GM12891 (cell line): ENCODE measurements around the gene MEIOSIN.
"Not testable (repeated sequence)": the region's sequence is repeated elsewhere in the genome, so short reads cannot be mapped to it uniquely, and the experiment has no call there.

ENCODE experiments used
- DNase-seq: peaks from one replicate; pipeline ENCODE4 v3.0.0; 2011; ENCODE audit warnings: low spot score; ENCODE audit not compliant: insufficient read length
- FAIRE-seq: peaks from 2 replicates; lab custom pipeline; 2011; peaks lifted over from hg19 to GRCh38; lab: Jason Lieb, UNC
- PAX5 ChIP-seq: IDR thresholded peaks from 2 replicates; pipeline ENCODE4 v1.6.1; 2011; ENCODE audit warnings: low read length, moderate library complexity, mild to moderate bottlenecking; ENCODE audit not compliant: insufficient read depth, severe bottlenecking
- POLR2A ChIP-seq: IDR thresholded peaks from 2 replicates; pipeline ENCODE4 v1.6.1; 2011; ENCODE audit warnings: low read depth, low read length, control low read depth
- POLR2AphosphoS5 ChIP-seq: IDR thresholded peaks from 2 replicates; pipeline ENCODE4 v1.6.1; 2011; ENCODE audit warnings: low read depth, low read length, control low read depth
- POU2F2 ChIP-seq: IDR thresholded peaks from 2 replicates; pipeline ENCODE4 v1.6.1; 2011; ENCODE audit warnings: low read depth, mild to moderate bottlenecking, control low read depth, low read length, moderate library complexity
- SPI1 ChIP-seq: IDR thresholded peaks from 2 replicates; pipeline ENCODE4 v1.6.1; 2011; ENCODE audit warnings: low read depth, low read length, control low read depth
- TAF1 ChIP-seq: IDR thresholded peaks from 2 replicates; pipeline ENCODE4 v1.6.1; 2011; ENCODE audit warnings: low read depth, low read length, control low read depth

Gene MEIOSIN

GRCh38 chr19:45717983-45718650, 15.1 kb upstream of the MEIOSIN start:
- DNase-seq = no peak
- FAIRE-seq = peak; percentile 69
- TF ChIP-seq POLR2A (peak; percentile 52; the same call in 1 of the 2 replicates), PAX5 (no peak), POLR2AphosphoS5 (peak; percentile 6; the same call in 1 of the 2 replicates), POU2F2 (no peak), SPI1 (no peak)

DNA sequence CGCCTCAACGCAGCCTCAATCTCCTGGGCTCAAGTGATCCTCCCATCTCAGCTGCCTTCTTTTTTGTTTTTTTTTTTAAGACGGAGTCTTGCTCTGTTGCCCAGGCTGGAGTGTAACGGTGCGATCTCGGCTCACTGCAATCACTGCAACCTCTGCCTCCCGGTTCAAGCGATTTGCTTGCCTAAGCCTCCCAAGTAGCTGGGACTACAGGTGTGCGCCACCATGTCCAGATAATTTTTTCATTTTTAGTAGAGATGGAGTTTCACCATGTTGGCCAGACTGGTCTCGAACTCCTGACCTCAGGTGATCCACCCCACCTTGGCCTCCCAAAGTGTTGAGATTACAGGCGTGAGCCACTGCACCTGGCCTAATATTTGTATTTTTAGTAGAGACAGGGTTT, 13.2 kb upstream of the MEIOSIN start:
- not testable (repeated sequence) for DNase-seq, FAIRE-seq

- not testable (repeated sequence) for DNase-seq, FAIRE-seq
Measured at GRCh38 chr19:45728683-45729082, 4.6 kb upstream of the MEIOSIN start.

GRCh38 chr19:45729800-45730290, 3.4 kb upstream of the MEIOSIN start:
- TF ChIP-seq SPI1 (no peak), POLR2A (no peak), TAF1 (no peak), POU2F2 (no peak)
- DNase-seq = no peak
- FAIRE-seq = peak; percentile 68

GRCh38 chr19:45730368-45731288, 2.6 kb upstream of the MEIOSIN start, which contains the start of gene FBXO46:
Gene FBXO46 (minus strand): TSS chr19:45730896. CDS start chr19:45713495, 17,401 bp downstream.
- peak; percentile 99 for FAIRE-seq

GRCh38 chr19:45739498-45740439, 6.5 kb downstream of the MEIOSIN start:
- no peak for TF ChIP-seq TAF1
- no peak for TF ChIP-seq POLR2AphosphoS5
- TF ChIP-seq POLR2A = no peak
- no peak for TF ChIP-seq POU2F2
- FAIRE-seq = no peak
- DNase-seq = no peak

More at GRCh38 chr19:45730368-45731288, 2.6 kb upstream of the MEIOSIN start, which contains the start of gene FBXO46:
- peak; percentile 54 for TF ChIP-seq POU2F2
- TF ChIP-seq POLR2A = peak; percentile 75
- no peak for TF ChIP-seq PAX5
- TF ChIP-seq TAF1 = no peak; the same call in 1 of the 2 replicates
- peak; percentile 9; the same call in 1 of the 2 replicates for TF ChIP-seq SPI1
- peak; percentile 77 for TF ChIP-seq POLR2AphosphoS5
- peak; percentile 95 for DNase-seq

DNA sequence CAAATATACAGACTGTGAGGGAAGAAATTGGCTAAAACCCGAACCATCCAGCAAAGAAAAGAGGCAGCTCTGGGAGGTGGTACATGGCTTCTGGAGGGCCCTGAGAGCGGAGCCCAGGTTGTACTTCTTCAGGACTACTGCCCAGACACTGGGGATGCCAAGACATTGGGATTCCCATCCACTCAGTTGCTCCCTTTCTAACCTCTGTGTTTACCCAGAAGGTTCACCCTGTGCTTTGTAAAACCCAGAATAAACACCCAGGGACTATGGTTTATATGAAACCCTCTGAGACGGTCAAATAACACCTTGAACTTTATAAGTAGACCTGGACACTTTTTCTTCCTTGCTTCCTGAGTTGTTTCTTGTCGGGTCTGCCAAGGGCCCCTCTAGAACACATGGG, 9.7 kb downstream of the MEIOSIN start:
- DNase-seq (no peak), FAIRE-seq (no peak)
- TF ChIP-seq TAF1 (no peak), PAX5 (no peak), POLR2A (no peak), POLR2AphosphoS5 (no peak), SPI1 (no peak), POU2F2 (no peak)

DNA sequence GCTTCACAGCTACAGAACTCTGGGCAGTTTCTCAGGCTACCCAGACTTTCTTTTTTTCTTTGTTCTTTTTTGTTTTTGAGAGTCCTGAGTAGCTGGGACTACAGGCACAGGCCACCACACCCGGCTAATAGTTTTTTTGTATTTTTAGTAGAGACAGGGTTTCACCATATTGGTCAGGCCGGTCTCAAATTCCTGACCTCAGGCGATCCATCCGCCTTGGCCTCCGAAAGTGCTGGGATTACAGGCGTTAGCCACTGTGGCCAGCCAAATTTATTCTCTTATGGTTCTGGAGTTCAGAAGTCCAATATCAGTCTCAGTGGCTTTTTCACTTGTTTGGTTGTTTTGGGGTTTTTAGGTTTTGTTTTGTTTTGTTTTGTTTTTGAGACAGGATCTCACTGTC, 12.4 kb downstream of the MEIOSIN start:
- FAIRE-seq = no peak
- TF ChIP-seq POLR2AphosphoS5 (no peak), PAX5 (no peak), SPI1 (no peak), POLR2A (no peak), TAF1 (no peak), POU2F2 (no peak)

GRCh38 chr19:45746866-45747265, 13.6 kb downstream of the MEIOSIN start:
- TF ChIP-seq PAX5 = no peak
- TF ChIP-seq TAF1 = no peak
- TF ChIP-seq POLR2A = no peak
- TF ChIP-seq POLR2AphosphoS5 = no peak
- TF ChIP-seq POU2F2 = no peak
- no peak for TF ChIP-seq SPI1
- FAIRE-seq (no peak), DNase-seq (no peak)

More for the DNA sequence above, 12.4 kb downstream of the MEIOSIN start:
- no peak for DNase-seq

GRCh38 chr19:45747513-45747912, 14.3 kb downstream of the MEIOSIN start:
- TF ChIP-seq TAF1 (no peak), POLR2A (no peak), POLR2AphosphoS5 (no peak), SPI1 (no peak), POU2F2 (no peak)
- DNase-seq = no peak
- no peak for FAIRE-seq

DNA sequence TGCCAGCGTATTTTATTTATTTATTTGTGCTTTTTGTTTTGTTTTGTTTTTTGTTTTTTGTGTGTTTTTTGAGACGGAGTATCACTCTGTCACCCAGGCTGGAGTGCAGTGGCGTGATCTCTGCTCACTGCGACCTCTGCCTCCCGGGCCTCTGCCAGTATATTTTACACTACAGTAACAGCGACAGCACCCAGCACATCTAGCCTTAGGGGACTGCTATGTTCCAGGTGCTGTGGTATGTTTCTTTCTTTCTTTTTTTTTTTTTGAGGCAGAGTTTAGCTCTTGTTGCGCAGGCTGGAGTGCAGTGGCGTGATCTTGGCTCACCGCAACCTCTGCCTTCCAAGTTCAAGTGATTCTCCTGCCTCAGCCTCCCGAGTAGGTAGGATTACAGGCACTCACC, 18.2 kb downstream of the MEIOSIN start:
- not testable (repeated sequence) for DNase-seq, FAIRE-seq
